HepG2 (cell line): ENCODE measurements around the gene EML2. TPM values are rescaled to one million over a fixed set of nuclear protein-coding genes. Genes with fewer than 3 reads are reported as not detected.

Experiments used
- CAMTA2 ChIP-seq: sonication (generic); formaldehyde crosslinking; IDR thresholded peaks from 2 replicates; pipeline ENCODE4 v1.4.0; 2020; ENCODE audit warnings: mild to moderate bottlenecking, missing genetic modification reagents, borderline replicate concordance
- CHD2 ChIP-seq: IDR thresholded peaks from 2 replicates; pipeline ENCODE4 v1.6.1; 2011; ENCODE audit warnings: low read depth, low read length, improper control_type of control experiment
- DPF2 ChIP-seq: sonication (generic); formaldehyde crosslinking; IDR thresholded peaks from 2 replicates; pipeline ENCODE4 v1.4.0; 2020; ENCODE audit warnings: mild to moderate bottlenecking, low read depth, missing genetic modification reagents, borderline replicate concordance
- ETV5 ChIP-seq: IDR thresholded peaks from 2 replicates; pipeline ENCODE4 v1.6.1; 2018; ENCODE audit warnings: missing biosample characterization, missing genetic modification reagents, inconsistent platforms, borderline replicate concordance
- ETV6 ChIP-seq: sonication (generic); formaldehyde crosslinking; conservative IDR thresholded peaks from 2 replicates; pipeline ENCODE4 v1.4.0; 2020; ENCODE audit warnings: missing genetic modification reagents
- FOXO4 ChIP-seq: sonication (generic); formaldehyde crosslinking; conservative IDR thresholded peaks from 2 replicates; pipeline ENCODE4 v1.8.1; 2023; ENCODE audit warnings: missing genetic modification reagents
- KDM4B ChIP-seq: sonication (generic); formaldehyde crosslinking; IDR thresholded peaks from 2 replicates; pipeline ENCODE4 v1.4.0; 2020; ENCODE audit warnings: missing genetic modification reagents
- POLR2AphosphoS2 ChIP-seq: IDR thresholded peaks from 2 replicates; pipeline ENCODE4 v1.6.1; 2011; ENCODE audit warnings: low read depth, low read length, improper control_type of control experiment
- RAD21 ChIP-seq: fragments of 450-650 bp; formaldehyde crosslinking; IDR thresholded peaks from 2 replicates; pipeline ENCODE4 v1.5.0; 2020; ENCODE audit warnings: mild to moderate bottlenecking
- RARA ChIP-seq: IDR thresholded peaks from 2 replicates; pipeline ENCODE4 v1.6.1; 2016; ENCODE audit warnings: missing genetic modification reagents, missing compliant biosample characterization
- REPIN1 ChIP-seq: sonication (generic); formaldehyde crosslinking; IDR thresholded peaks from 2 replicates; pipeline ENCODE4 v1.8.0; 2022; ENCODE audit warnings: missing genetic modification reagents, low read depth, mild to moderate bottlenecking, borderline replicate concordance
- SRSF1 ChIP-seq: fragments of 200-400 bp; formaldehyde crosslinking; optimal IDR thresholded peaks from 2 replicates; pipeline ENCODE3; 2017; ENCODE audit warnings: mild to moderate bottlenecking, low read depth, low read length, moderate library complexity
- TBX2 ChIP-seq: sonication (generic); formaldehyde crosslinking; IDR thresholded peaks from 2 replicates; pipeline ENCODE4 v1.5.0; 2020; ENCODE audit warnings: missing genetic modification reagents, mild to moderate bottlenecking, borderline replicate concordance
- ZNF207 ChIP-seq: fragments of 450-650 bp; IDR thresholded peaks from 2 replicates; pipeline ENCODE4 v1.6.1; 2016; ENCODE audit warnings: antibody characterized with exemption, borderline replicate concordance
- ZNF343 ChIP-seq: sonication (generic); formaldehyde crosslinking; IDR thresholded peaks from 2 replicates; pipeline ENCODE4 v1.4.0; 2020; ENCODE audit warnings: mild to moderate bottlenecking, missing genetic modification reagents
- ZNF501 ChIP-seq: sonication (generic); formaldehyde crosslinking; IDR thresholded peaks from 2 replicates; pipeline ENCODE4 v1.5.1; 2020; ENCODE audit warnings: mild to moderate bottlenecking, moderate library complexity, missing genetic modification reagents
- ZNF883 ChIP-seq: sonication (generic); formaldehyde crosslinking; IDR thresholded peaks from 2 replicates; pipeline ENCODE4 v1.5.1; 2020; ENCODE audit warnings: mild to moderate bottlenecking, missing genetic modification reagents; ENCODE audit errors: not compliant biosample characterization
- polyA plus RNA-seq, 8 experiments: library from polyadenylated mRNA; depleted of rRNA in 3 of 8; stranded (reverse) in 7 of 8; unstranded in 1 of 8; fragments of >200 nt; fragmentation: Illumina TruSeq in 4 of 8; extraction: Trizol in 4 of 8; gene quantifications; 2 replicates each; pipeline versions ENCODE4 v1.2.1 to v1.2.3, GENCODE V29; 2011 to 2016; ENCODE audit warnings: low read depth in 4 of 8, missing spikeins in 1 of 8, mixed read lengths in 1 of 8; ENCODE audit not compliant: insufficient read depth in 1 of 8
- total RNA-seq, 5 experiments: library from RNA; depleted of rRNA; stranded (reverse); fragments of >200 nt; fragmentation: Illumina TruSeq; extraction: Trizol; gene quantifications; 2 replicates each; pipeline ENCODE4 v1.2.3, GENCODE V29; 2016; ENCODE audit warnings: low read depth in 1 of 5
- TF ChIP-seq, protein P1 (sequence below): IDR thresholded peaks from 2 replicates; pipeline ENCODE4 v1.6.1; 2016; ENCODE audit warnings: low read depth, missing genetic modification reagents, missing compliant biosample characterization
- TF ChIP-seq, protein P2 (sequence below): IDR thresholded peaks from 2 replicates; pipeline ENCODE4 v1.6.1; 2012; ENCODE audit warnings: low read length, improper control_type of control experiment

The EML2 gene
- total and polyA plus RNA-seq, 2 of the 13 experiments (the other 11 are each of a cell fraction or from before 2014, with no cell fraction given): 7.3 to 12.9 TPM

GRCh38 chr19:45641274-45642105 lies 2.3 kb upstream of the EML2 start (continued):
- no peak for TF ChIP-seq POLR2AphosphoS2
- no peak for TF ChIP-seq REPIN1 (CRISPR knock-in tag)
- TF ChIP-seq FOXO4 (CRISPR knock-in tag): no peak
- TF ChIP-seq RARA: no peak
- TF ChIP-seq ZNF501 (CRISPR knock-in tag): peak; percentile 61
- no peak for TF ChIP-seq ZNF883 (CRISPR knock-in tag)
- no peak for TF ChIP-seq CHD2
- TF ChIP-seq ZNF343 (CRISPR knock-in tag): no peak
- TF ChIP-seq DPF2 (CRISPR knock-in tag): no peak
- TF ChIP-seq KDM4B (CRISPR knock-in tag): no peak
- TF ChIP-seq, protein P1, sequence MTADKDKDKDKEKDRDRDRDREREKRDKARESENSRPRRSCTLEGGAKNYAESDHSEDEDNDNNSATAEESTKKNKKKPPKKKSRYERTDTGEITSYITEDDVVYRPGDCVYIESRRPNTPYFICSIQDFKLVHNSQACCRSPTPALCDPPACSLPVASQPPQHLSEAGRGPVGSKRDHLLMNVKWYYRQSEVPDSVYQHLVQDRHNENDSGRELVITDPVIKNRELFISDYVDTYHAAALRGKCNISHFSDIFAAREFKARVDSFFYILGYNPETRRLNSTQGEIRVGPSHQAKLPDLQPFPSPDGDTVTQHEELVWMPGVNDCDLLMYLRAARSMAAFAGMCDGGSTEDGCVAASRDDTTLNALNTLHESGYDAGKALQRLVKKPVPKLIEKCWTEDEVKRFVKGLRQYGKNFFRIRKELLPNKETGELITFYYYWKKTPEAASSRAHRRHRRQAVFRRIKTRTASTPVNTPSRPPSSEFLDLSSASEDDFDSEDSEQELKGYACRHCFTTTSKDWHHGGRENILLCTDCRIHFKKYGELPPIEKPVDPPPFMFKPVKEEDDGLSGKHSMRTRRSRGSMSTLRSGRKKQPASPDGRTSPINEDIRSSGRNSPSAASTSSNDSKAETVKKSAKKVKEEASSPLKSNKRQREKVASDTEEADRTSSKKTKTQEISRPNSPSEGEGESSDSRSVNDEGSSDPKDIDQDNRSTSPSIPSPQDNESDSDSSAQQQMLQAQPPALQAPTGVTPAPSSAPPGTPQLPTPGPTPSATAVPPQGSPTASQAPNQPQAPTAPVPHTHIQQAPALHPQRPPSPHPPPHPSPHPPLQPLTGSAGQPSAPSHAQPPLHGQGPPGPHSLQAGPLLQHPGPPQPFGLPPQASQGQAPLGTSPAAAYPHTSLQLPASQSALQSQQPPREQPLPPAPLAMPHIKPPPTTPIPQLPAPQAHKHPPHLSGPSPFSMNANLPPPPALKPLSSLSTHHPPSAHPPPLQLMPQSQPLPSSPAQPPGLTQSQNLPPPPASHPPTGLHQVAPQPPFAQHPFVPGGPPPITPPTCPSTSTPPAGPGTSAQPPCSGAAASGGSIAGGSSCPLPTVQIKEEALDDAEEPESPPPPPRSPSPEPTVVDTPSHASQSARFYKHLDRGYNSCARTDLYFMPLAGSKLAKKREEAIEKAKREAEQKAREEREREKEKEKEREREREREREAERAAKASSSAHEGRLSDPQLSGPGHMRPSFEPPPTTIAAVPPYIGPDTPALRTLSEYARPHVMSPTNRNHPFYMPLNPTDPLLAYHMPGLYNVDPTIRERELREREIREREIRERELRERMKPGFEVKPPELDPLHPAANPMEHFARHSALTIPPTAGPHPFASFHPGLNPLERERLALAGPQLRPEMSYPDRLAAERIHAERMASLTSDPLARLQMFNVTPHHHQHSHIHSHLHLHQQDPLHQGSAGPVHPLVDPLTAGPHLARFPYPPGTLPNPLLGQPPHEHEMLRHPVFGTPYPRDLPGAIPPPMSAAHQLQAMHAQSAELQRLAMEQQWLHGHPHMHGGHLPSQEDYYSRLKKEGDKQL (CRISPR knock-in tag): no peak
- no peak for TF ChIP-seq ETV6 (CRISPR knock-in tag)
- TF ChIP-seq TBX2 (CRISPR knock-in tag): no peak; the same call in 1 of the 2 replicates
- TF ChIP-seq ETV5 (CRISPR knock-in tag): no peak
- no peak for TF ChIP-seq RAD21 (CRISPR knock-in tag)
- no peak for TF ChIP-seq ZNF207
- no peak for TF ChIP-seq SRSF1
- TF ChIP-seq CAMTA2 (CRISPR knock-in tag): no peak
- TF ChIP-seq, protein P2, sequence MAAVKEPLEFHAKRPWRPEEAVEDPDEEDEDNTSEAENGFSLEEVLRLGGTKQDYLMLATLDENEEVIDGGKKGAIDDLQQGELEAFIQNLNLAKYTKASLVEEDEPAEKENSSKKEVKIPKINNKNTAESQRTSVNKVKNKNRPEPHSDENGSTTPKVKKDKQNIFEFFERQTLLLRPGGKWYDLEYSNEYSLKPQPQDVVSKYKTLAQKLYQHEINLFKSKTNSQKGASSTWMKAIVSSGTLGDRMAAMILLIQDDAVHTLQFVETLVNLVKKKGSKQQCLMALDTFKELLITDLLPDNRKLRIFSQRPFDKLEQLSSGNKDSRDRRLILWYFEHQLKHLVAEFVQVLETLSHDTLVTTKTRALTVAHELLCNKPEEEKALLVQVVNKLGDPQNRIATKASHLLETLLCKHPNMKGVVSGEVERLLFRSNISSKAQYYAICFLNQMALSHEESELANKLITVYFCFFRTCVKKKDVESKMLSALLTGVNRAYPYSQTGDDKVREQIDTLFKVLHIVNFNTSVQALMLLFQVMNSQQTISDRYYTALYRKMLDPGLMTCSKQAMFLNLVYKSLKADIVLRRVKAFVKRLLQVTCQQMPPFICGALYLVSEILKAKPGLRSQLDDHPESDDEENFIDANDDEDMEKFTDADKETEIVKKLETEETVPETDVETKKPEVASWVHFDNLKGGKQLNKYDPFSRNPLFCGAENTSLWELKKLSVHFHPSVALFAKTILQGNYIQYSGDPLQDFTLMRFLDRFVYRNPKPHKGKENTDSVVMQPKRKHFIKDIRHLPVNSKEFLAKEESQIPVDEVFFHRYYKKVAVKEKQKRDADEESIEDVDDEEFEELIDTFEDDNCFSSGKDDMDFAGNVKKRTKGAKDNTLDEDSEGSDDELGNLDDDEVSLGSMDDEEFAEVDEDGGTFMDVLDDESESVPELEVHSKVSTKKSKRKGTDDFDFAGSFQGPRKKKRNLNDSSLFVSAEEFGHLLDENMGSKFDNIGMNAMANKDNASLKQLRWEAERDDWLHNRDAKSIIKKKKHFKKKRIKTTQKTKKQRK: no peak
